MM.1S (cell line): ENCODE measurements around the gene TRAPPC12.

Experiments used
- DNase-seq: peaks from one replicate; pipeline ENCODE4 v3.0.0-alpha.2; 2015
- H2AFZ ChIP-seq: fragments of 300-600 bp; sonication (generic); 2 replicates; pipeline ENCODE4 v1.6.0; 2016; ENCODE audit warnings: antibody characterized with exemption, low read length
- H3F3A ChIP-seq: fragments of 300-600 bp; sonication (generic); 2 replicates; pipeline ENCODE4 v1.6.1; 2016; ENCODE audit warnings: mild to moderate bottlenecking, antibody characterized with exemption, low read length, moderate library complexity, mixed read lengths; ENCODE audit not compliant: insufficient read depth
- H3K27ac ChIP-seq: fragments of 300-600 bp; sonication (generic); 2 replicates; pipeline ENCODE4 v1.5.1; 2016; ENCODE audit warnings: mild to moderate bottlenecking, low read length
- H3K27me3 ChIP-seq: fragments of 300-600 bp; sonication (generic); replicated peaks from 2 replicates; pipeline ENCODE4 v1.6.0; 2016; ENCODE audit warnings: low read length; ENCODE audit not compliant: insufficient read depth
- H3K36me3 ChIP-seq: fragments of 300-600 bp; sonication (generic); replicated peaks from 2 replicates; pipeline ENCODE4 v1.6.1; 2016; ENCODE audit warnings: mild to moderate bottlenecking, low read length, mixed read lengths; ENCODE audit not compliant: insufficient read depth
- H3K4me1 ChIP-seq: fragments of 300-600 bp; sonication (generic); 2 replicates; pipeline ENCODE4 v1.6.1; 2016; ENCODE audit warnings: low read length, mixed read lengths
- H3K4me2 ChIP-seq: fragments of 300-600 bp; sonication (generic); 2 replicates; pipeline ENCODE4 v1.6.0; 2016; ENCODE audit warnings: low read depth, low read length
- H3K4me3 ChIP-seq: fragments of 300-600 bp; sonication (generic); 2 replicates; pipeline ENCODE4 v1.5.1; 2016; ENCODE audit warnings: low read length, mixed read lengths
- H3K79me2 ChIP-seq: fragments of 300-600 bp; sonication (generic); 2 replicates; pipeline ENCODE4 v1.6.1; 2016; ENCODE audit warnings: mixed run types, low read length, mixed read lengths
- H3K9ac ChIP-seq: fragments of 300-600 bp; sonication (generic); 2 replicates; pipeline ENCODE4 v1.6.1; 2016; ENCODE audit warnings: low read length, mixed read lengths
- H3K9me2 ChIP-seq: fragments of 300-600 bp; sonication (generic); replicated peaks from 2 replicates; pipeline ENCODE4 v1.6.1; 2016; ENCODE audit warnings: mild to moderate bottlenecking, low read length, mixed read lengths; ENCODE audit not compliant: insufficient read depth
- H3K9me3 ChIP-seq: fragments of 300-600 bp; sonication (generic); replicated peaks from 2 replicates; pipeline ENCODE4 v1.6.1; 2016; ENCODE audit warnings: mild to moderate bottlenecking, low read length, mixed read lengths; ENCODE audit not compliant: insufficient read depth
- H4K20me1 ChIP-seq: fragments of 300-600 bp; sonication (generic); 2 replicates; pipeline ENCODE4 v1.6.1; 2016; ENCODE audit warnings: mild to moderate bottlenecking, low read length, moderate library complexity, mixed read lengths; ENCODE audit not compliant: insufficient read depth
- EZH2 ChIP-seq: fragments of 300-600 bp; sonication (generic); optimal IDR thresholded peaks from 2 replicates; pipeline ENCODE3; 2017; ENCODE audit warnings: low read depth, mild to moderate bottlenecking, antibody characterized with exemption, low read length, mixed read lengths
- EZH2phosphoT487 ChIP-seq: fragments of 300-600 bp; sonication (generic); IDR thresholded peaks from 2 replicates; pipeline ENCODE4 v1.6.1; 2018; ENCODE audit warnings: antibody characterized with exemption, low read length
- TF ChIP-seq, protein P1 (sequence below): fragments of 300-600 bp; sonication (generic); IDR thresholded peaks from 2 replicates; pipeline ENCODE4 v1.5.1; 2016; ENCODE audit warnings: antibody characterized with exemption, low read length, mixed read lengths

Gene TRAPPC12

GRCh38 chr2:3470856-3471737 lies 91.6 kb downstream of the TRAPPC12 start:
- Histone ChIP-seq H4K20me1 (no peaks in the 10 kb centered on the region), H3K4me2 (no peak overlapping the region), H3F3A (no peaks in the 10 kb centered on the region), H3K9me3 (no peaks in the 10 kb centered on the region), H3K4me1 (no peaks in the 10 kb centered on the region), H3K9ac (no peak overlapping the region), H3K79me2 (no peaks in the 10 kb centered on the region), H3K27ac (no peak overlapping the region), H3K4me3 (no peak overlapping the region), H3K36me3 (no peaks in the 10 kb centered on the region), H3K9me2 (no peaks in the 10 kb centered on the region), H3K27me3 (no peaks in the 10 kb centered on the region), H2AFZ (no peak overlapping the region)
- TF ChIP-seq EZH2phosphoT487 (no peak), EZH2 (no peak)
- TF ChIP-seq, protein P1, sequence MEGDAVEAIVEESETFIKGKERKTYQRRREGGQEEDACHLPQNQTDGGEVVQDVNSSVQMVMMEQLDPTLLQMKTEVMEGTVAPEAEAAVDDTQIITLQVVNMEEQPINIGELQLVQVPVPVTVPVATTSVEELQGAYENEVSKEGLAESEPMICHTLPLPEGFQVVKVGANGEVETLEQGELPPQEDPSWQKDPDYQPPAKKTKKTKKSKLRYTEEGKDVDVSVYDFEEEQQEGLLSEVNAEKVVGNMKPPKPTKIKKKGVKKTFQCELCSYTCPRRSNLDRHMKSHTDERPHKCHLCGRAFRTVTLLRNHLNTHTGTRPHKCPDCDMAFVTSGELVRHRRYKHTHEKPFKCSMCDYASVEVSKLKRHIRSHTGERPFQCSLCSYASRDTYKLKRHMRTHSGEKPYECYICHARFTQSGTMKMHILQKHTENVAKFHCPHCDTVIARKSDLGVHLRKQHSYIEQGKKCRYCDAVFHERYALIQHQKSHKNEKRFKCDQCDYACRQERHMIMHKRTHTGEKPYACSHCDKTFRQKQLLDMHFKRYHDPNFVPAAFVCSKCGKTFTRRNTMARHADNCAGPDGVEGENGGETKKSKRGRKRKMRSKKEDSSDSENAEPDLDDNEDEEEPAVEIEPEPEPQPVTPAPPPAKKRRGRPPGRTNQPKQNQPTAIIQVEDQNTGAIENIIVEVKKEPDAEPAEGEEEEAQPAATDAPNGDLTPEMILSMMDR = no peak
- DNase-seq = no peak

DNA sequence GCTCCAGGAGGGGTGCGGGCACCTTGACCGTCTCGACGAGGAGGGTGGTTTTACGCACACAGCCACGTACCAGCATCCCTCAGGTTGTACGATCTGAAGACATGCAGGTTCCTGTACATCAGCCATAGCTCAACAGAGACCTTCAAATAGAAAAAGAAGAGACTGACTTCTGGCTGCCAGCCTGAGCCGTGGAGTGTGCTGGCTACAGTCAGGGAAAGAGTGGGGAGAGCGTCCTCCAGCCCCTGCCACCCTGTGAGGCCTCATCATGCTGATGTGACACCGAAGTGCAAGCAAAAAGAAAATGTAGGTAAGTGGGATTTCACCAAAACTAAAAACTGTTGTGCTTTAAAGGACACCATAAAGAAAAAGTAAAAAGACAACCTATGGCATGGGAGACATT lies 92.8 kb downstream of the TRAPPC12 start:
- no peaks in the 10 kb centered on the region for H3K9me3 ChIP-seq
- H3K4me3 ChIP-seq = no peak overlapping the region
- H4K20me1 ChIP-seq = no peaks in the 10 kb centered on the region
- no peaks in the 10 kb centered on the region for H3F3A ChIP-seq
- no peaks in the 10 kb centered on the region for H3K9me2 ChIP-seq
- TF ChIP-seq EZH2 (no peak), EZH2phosphoT487 (no peak)
- TF ChIP-seq, protein P1 = no peak
- H3K27ac ChIP-seq = no peak overlapping the region
- H3K27me3 ChIP-seq = no peaks in the 10 kb centered on the region
- no peaks in the 10 kb centered on the region for H3K79me2 ChIP-seq
- no peaks in the 10 kb centered on the region for H3K36me3 ChIP-seq
- no peak overlapping the region for H2AFZ ChIP-seq
- DNase-seq = no peak
- H3K4me2 ChIP-seq = no peak overlapping the region
- H3K9ac ChIP-seq = no peak overlapping the region
- H3K4me1 ChIP-seq = no peaks in the 10 kb centered on the region

DNA sequence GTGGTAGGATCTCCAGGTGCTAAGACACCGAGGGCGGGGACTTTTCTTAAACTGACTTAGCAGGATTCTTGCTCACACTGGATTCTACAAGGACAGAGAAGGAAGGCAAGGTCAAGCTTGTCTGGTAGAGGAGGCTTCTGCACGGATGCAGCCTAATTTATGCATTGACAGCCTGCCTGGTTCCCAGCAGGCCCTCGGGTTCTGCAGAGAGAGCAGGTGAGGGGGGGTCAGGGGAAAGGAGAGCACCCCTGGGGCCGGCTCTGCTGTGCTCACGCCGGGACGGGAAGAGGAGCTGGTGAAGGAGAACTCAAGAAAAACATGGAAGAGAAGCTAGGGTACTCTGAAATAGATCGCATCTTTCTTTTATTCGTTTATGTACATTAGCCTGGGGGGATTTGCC lies 93.5 kb downstream of the TRAPPC12 start:
- H3K27ac ChIP-seq = no peak overlapping the region
- H3K4me2 ChIP-seq = no peak overlapping the region
- H3K4me1 ChIP-seq = no peaks in the 10 kb centered on the region
- H4K20me1 ChIP-seq = no peaks in the 10 kb centered on the region
- H3K9ac ChIP-seq = no peak overlapping the region
- H3K9me3 ChIP-seq = no peaks in the 10 kb centered on the region
- H3K27me3 ChIP-seq = no peaks in the 10 kb centered on the region
- H3K9me2 ChIP-seq = no peaks in the 10 kb centered on the region
- H3K36me3 ChIP-seq = no peaks in the 10 kb centered on the region
- TF ChIP-seq, protein P1 = no peak
- TF ChIP-seq EZH2phosphoT487 = no peak
- no peak for TF ChIP-seq EZH2
- no peak overlapping the region for H2AFZ ChIP-seq
- DNase-seq = no peak
- no peaks in the 10 kb centered on the region for H3F3A ChIP-seq
- H3K79me2 ChIP-seq = no peaks in the 10 kb centered on the region
- H3K4me3 ChIP-seq = no peak overlapping the region
